Measurements from ENCODE around the gene MBOAT2. TPM values are rescaled to one million over a fixed set of nuclear protein-coding genes. Genes with fewer than 3 reads are reported as not detected.

MBOAT2 gene
- total RNA-seq, 3 donors from 2014 or later (not counting 1 experiment from before 2014, with no cell fraction given): 2.9 to 18.4 (median 4.2) TPM

DNA sequence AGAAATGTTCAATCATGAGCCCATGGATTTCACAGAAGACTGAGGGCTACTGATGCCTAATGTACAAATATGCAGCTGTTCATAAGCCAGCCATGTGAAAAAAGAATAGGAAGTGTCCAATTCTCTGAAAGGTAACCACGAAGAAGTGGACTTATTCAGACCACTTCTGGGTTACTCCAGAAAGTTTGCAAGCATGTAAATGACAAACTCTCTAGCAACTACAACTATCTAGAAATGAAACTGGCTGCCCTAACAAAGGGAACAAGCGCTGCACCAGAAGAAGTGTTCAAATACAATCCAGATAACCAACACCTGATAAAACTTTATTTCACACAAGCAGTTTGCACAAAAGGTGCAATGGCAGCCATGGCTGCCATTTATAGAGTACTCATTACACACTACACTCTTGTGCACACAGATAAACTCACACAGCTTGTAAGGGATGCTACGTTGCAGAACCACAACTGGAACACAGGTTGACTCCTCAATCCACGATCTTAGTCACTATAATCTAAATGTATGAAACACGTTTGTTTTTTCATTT, 13.9 kb downstream of the MBOAT2 start:
- H3K9me3 ChIP-seq (ENCODE audit: control insufficient read depth, insufficient read depth, low read length): no peaks in the 10 kb centered on the region
- Mint-ChIP-seq H3K27ac (no peak overlapping the region), H3K27me3 (ENCODE audit: low read depth in 2 of 2) (peaks cover 3 to 30% of the 10 kb centered on the region in 2 donors), H3K9me3 (no peaks in the 10 kb centered on the region), H3K36me3 (no peaks in the 10 kb centered on the region), H3K4me3 (no peak overlapping the region), H3K4me1 (peaks cover 0 to 6% of the 10 kb centered on the region in 2 donors)
- intact Hi-C loops (cut with micrococcal nuclease): no loop called here
- H3K4me1 ChIP-seq (ENCODE audit: control insufficient read depth, insufficient read depth, low read length): no peaks in the 10 kb centered on the region
- TF ChIP-seq, protein P1, sequence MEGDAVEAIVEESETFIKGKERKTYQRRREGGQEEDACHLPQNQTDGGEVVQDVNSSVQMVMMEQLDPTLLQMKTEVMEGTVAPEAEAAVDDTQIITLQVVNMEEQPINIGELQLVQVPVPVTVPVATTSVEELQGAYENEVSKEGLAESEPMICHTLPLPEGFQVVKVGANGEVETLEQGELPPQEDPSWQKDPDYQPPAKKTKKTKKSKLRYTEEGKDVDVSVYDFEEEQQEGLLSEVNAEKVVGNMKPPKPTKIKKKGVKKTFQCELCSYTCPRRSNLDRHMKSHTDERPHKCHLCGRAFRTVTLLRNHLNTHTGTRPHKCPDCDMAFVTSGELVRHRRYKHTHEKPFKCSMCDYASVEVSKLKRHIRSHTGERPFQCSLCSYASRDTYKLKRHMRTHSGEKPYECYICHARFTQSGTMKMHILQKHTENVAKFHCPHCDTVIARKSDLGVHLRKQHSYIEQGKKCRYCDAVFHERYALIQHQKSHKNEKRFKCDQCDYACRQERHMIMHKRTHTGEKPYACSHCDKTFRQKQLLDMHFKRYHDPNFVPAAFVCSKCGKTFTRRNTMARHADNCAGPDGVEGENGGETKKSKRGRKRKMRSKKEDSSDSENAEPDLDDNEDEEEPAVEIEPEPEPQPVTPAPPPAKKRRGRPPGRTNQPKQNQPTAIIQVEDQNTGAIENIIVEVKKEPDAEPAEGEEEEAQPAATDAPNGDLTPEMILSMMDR (IDR thresholded peaks at IDR 0.05): no peak
- no peaks in the 10 kb centered on the region for H3K36me3 ChIP-seq (ENCODE audit: control insufficient read depth, insufficient read depth, low read length)
- DNase-seq (no peak), ATAC-seq (no peak)
- 86% methylated on average over 5 of the region's 5 CpGs for WGBS (ENCODE audit: insufficient coverage)
- H3K27me3 ChIP-seq (ENCODE audit: control insufficient read depth, insufficient read depth, low read length): no peaks in the 10 kb centered on the region
- H3K4me3 ChIP-seq (ENCODE audit: low read length): no peak overlapping the region
- H3K27ac ChIP-seq (ENCODE audit: low read length): no peak overlapping the region

DNA sequence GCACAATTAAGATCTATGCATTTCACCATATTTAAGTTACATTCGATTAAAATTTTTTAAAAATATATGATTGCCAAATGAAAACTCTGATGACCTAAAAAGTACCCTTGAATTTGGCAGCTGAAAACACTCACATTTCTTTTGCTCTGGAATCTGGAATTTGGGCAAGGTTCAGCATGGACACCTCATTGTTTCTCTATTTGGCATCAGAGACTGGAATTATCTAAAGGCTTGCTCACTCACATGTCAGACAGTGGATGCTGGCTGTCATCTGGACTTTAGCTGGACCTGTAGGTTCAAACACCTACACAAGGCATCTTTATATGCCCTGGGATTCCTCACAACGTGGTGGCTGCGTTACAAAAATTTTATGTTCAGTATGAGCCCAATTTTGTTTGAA, 16.1 kb downstream of the MBOAT2 start:
- DNase-seq: no peak

DNA sequence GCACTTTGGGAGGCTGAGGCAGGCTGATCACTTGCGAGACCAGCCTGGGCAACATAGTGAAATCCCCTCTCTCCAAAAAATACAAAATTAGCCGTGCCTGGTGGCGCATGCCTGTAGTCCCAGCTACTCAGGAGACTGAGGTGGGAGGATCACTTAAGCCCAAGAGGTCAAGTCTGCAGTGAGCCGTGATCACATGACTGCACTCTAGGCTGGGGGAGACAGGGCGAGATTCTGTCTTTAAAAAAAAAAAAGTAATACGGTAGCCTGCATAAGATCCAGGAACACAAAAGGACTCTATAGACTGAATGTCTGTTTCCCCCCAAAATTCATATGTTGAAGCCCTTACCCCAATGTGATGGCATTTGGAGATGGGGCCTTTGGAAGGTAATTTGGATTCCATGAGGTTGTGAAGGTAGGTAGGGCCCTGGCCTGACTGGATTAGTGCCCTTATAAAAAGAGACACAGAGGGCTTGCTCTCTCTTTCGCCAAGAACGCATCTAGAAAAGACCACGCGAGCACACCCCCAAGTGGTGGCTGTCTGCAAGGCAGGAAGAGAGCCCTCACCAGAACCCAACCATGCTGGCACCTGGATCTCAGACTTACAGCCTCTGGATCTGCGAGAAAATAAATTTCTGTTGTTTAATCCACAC, 17.0 kb downstream of the MBOAT2 start:
- no peak overlapping the region for H3K27ac Mint-ChIP-seq
- Histone ChIP-seq H3K36me3 (ENCODE audit: control insufficient read depth, insufficient read depth, low read length) (no peaks in the 10 kb centered on the region), H3K27me3 (ENCODE audit: control insufficient read depth, insufficient read depth, low read length) (no peaks in the 10 kb centered on the region), H3K27ac (ENCODE audit: low read length) (no peak overlapping the region), H3K9me3 (ENCODE audit: control insufficient read depth, insufficient read depth, low read length) (no peaks in the 10 kb centered on the region), H3K4me3 (ENCODE audit: low read length) (no peak overlapping the region), H3K4me1 (ENCODE audit: control insufficient read depth, insufficient read depth, low read length) (no peaks in the 10 kb centered on the region)
- intact Hi-C loops (cut with micrococcal nuclease): no loop called here
- TF ChIP-seq, protein P1 (IDR thresholded peaks at IDR 0.05): no peak
- no peaks in the 10 kb centered on the region for H3K36me3 Mint-ChIP-seq
- H3K4me3 Mint-ChIP-seq: no peak overlapping the region
- no peaks in the 10 kb centered on the region for H3K9me3 Mint-ChIP-seq
- peak in 1 of 2 donors; percentile 9 for DNase-seq
- H3K4me1 Mint-ChIP-seq: peaks cover 0 to 6% of the 10 kb centered on the region in 2 donors
- 95% methylated on average over 10 of the region's 11 CpGs for WGBS (ENCODE audit: insufficient coverage)
- no peak for ATAC-seq
- H3K27me3 Mint-ChIP-seq (ENCODE audit: low read depth in 2 of 2): peaks cover 6 to 9% of the 10 kb centered on the region in 2 donors

More for the DNA sequence above, 16.1 kb downstream of the MBOAT2 start:
- no peaks in the 10 kb centered on the region for H3K36me3 Mint-ChIP-seq
- intact Hi-C loops (cut with micrococcal nuclease): no loop called here
- Histone ChIP-seq H3K27me3 (ENCODE audit: control insufficient read depth, insufficient read depth, low read length) (no peaks in the 10 kb centered on the region), H3K27ac (ENCODE audit: low read length) (no peak overlapping the region), H3K4me3 (ENCODE audit: low read length) (no peak overlapping the region), H3K4me1 (ENCODE audit: control insufficient read depth, insufficient read depth, low read length) (no peaks in the 10 kb centered on the region), H3K36me3 (ENCODE audit: control insufficient read depth, insufficient read depth, low read length) (no peaks in the 10 kb centered on the region), H3K9me3 (ENCODE audit: control insufficient read depth, insufficient read depth, low read length) (no peaks in the 10 kb centered on the region)
- peaks cover 6 to 16% of the 10 kb centered on the region in 2 donors for H3K27me3 Mint-ChIP-seq (ENCODE audit: low read depth in 2 of 2)
- 100% methylated on average over 3 of the region's 3 CpGs for WGBS (ENCODE audit: insufficient coverage)
- H3K4me1 Mint-ChIP-seq: peaks cover 0 to 6% of the 10 kb centered on the region in 2 donors
- TF ChIP-seq, protein P1 (IDR thresholded peaks at IDR 0.05): no peak
- no peaks in the 10 kb centered on the region for H3K9me3 Mint-ChIP-seq
- no peak for ATAC-seq
- H3K4me3 Mint-ChIP-seq: no peak overlapping the region
- no peak overlapping the region for H3K27ac Mint-ChIP-seq
